HG03469 (cell line): ENCODE data around the gene TSC2.
"Not testable (repeated sequence)": the region's sequence is repeated elsewhere in the genome, so short reads cannot be mapped to it uniquely, and the experiment has no call there.

Experiments
- ATAC-seq: cut with Tn5 transposase; IDR thresholded peaks from one replicate; pipeline ENCODE4 v1.9.1; 2021; ENCODE audit warnings: mild to moderate bottlenecking, moderate library complexity, moderate number of reproducible peaks; ENCODE audit not compliant: unreplicated experiment

The TSC2 gene

DNA sequence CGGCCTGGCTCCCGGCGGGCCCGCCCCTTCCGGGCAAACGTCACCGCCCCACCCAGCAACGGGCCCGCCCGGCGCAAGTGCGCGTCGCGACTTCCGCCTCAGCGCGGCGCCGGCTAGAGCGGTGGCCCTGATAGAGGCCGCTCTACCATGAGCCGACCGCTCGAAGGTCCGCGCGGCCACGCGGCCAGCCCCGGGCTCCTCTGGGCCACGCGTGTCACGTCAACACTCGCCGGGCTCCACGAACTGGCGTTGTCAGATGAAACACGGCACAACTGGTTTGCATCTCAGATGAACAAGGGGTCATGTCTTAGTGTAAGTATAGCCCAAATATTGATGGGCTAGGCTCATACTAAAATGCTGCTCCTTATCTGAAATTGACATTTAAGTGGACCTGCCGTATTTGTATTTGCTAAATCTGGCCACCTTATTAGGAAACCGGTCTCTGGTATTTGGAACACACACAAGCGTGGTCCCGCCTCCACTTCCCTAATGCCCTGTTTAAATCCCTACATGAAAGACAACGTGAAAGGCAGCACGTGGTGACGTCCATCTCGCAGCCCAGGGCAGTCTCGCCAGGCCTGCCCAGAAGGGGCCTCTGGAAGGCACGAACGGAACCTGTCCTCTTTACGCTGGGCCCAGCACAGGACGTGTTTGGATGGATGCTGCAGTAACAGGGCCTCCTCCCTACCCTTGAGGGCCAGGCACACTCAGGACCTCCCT is 37.8 kb upstream of the TSC2 start, which contains the start of gene ZNF598:
TSS of gene ZNF598 (minus strand) at position 31 of the 720 bp plus-strand sequence.
- peak; percentile 39 for ATAC-seq

- ATAC-seq, result not testable (repeated sequence)
Measured at GRCh38 chr16:2011726-2012125, 36.1 kb upstream of the TSC2 start.

GRCh38 chr16:2013527-2013926 is 34.3 kb upstream of the TSC2 start:
- no peak for ATAC-seq

GRCh38 chr16:2015117-2015946 is 32.5 kb upstream of the TSC2 start:
- no peak for ATAC-seq

- no peak for ATAC-seq
Measured at GRCh38 chr16:2015947-2016208, 31.9 kb upstream of the TSC2 start.

- ATAC-seq, result no peak
Measured at GRCh38 chr16:2016407-2016922, 31.3 kb upstream of the TSC2 start.

DNA sequence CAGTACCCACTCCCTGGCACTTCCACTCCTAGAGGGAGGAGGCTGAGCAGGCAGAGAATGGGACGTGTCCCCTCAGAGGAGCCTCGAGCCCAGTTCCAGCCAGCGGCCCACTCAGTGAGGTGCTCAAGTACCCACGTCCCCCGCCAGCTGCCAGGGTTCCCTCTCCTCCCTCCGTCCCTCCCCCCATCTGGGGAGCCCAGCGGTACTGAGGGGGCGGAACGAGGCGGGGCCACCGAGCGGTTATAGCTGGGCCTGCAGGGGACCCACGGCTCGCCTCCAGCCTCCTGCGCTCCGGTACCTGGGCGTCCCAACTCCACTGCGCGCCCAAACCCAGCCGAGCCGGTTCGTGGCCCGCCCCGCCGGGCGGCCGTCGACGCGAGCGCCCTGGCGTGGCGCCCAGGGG is 28.3 kb upstream of the TSC2 start, which contains the start of gene NPW:
TSS of gene NPW (plus strand) at position 268 of the 403 bp plus-strand sequence.
- no peak for ATAC-seq

DNA sequence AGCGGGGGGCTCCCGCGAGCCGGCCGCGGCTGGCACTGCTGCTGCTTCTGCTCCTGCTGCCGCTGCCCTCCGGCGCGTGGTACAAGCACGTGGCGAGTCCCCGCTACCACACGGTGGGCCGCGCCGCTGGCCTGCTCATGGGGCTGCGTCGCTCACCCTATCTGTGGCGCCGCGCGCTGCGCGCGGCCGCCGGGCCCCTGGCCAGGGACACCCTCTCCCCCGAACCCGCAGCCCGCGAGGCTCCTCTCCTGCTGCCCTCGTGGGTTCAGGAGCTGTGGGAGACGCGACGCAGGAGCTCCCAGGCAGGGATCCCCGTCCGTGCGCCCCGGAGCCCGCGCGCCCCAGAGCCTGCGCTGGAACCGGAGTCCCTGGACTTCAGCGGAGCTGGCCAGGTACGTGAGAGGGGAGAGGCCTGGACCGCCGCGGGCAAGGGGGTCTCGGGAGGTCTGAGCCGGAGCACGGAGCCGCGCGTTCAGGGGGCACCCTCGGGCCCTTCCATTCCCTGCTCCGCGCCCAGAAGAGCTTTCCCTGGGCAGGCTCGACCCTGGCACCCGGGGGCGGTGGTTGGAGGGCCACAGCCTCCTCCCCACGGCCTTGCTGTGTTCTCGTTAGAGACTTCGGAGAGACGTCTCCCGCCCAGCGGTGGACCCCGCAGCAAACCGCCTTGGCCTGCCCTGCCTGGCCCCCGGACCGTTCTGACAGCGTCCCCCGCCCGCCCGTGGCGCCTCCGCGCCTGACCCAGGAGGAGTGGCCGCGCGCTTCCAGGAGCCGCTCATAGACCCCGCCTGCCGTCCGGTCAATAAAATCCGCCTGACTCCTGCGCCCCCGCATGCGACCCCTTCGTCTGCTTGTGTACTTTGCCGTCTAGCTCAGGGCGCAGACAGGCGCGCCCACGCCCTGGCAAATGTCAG is 27.6 kb upstream of the TSC2 start:
- no peak for ATAC-seq

DNA sequence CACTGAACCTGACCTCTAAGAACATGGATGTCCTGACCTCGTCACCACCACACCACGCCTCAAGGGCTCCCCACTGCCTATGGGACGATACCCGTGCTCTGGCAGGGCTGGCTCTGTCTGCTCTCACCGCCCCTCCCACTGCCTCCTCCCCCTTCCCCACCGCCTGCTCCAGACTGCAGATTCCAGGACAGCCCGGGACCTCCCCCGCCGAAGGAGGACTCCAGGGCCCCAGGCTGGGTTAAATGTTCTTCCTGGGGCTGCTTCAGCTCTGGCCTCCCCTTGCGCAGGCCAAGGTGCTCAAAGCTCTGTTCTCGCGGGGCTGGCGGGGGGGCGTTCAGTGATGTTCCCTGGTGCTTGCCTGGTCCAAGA is 25.1 kb upstream of the TSC2 start:
- no peak for ATAC-seq

DNA sequence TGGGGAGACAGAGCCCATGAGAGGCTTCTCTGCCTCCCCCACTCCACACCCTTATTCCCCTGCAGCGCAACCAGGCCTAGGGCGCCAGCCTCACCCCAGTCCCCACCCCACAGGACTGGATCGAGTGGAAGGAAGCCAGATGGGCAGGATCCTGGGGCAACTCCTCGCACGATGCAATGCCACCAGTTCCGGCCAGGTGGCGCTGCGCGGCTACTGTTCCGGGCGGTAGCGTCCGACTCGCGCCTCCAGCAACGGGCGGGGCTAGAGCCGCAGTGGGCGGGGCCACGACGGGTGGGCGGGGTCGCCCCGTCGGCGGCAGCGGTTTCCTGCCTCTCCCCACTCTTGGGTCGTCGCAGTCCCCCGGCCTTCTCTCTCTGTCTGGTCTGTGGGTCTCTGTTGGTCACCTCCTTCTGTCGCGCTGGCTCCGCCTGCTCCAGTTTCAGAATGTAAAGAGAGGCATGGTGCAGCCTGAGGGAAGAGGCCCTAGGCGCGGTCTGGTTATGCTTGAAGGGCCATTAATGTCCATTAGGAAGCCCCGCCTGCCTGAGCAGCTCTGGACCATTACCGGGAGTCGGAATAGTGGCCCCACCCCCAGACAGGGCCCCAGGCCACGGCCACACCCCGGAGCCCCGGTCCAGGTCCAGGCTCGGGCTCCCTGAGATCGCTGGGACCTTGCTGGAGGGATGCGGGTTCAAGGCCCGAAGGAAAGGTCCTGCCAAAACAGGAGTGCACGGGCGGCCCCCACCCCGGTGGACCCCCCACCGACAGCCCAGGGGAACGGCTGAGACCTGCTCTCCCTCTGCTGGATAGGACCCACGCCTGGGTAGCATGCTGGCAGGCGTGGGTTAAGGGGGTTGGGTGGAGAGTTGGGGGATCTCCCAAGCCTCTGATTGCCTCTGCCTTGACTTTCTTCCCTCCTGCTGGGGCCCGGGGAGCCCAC is 24.4 kb upstream of the TSC2 start:
- no peak for ATAC-seq

GRCh38 chr16:2024032-2024420 is 23.8 kb upstream of the TSC2 start:
- no peak for ATAC-seq

DNA sequence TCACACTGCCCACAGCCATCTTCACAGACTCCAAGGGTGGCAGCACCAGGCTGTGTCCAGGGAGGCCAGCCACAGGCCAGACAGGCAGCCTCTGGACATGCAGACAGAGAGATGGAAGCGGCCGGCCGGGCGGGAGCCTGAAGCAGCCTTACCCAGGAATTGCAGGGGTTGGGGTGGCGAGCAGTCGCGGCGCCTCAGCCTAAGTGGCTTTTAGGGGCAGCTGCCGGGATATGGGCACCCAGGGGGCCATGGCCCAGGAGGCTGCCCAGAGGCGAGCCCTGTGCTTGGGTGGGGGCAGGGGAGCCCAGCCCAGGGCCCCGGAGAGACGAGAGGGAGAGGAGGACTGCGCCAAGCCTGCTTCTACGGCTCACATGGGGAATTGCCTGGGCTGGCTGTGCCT is 22.5 kb upstream of the TSC2 start:
- ATAC-seq, result no peak

- no peak for ATAC-seq
Measured at GRCh38 chr16:2025878-2026460, 21.8 kb upstream of the TSC2 start.

- no peak for ATAC-seq
Measured at GRCh38 chr16:2026461-2027023, 21.2 kb upstream of the TSC2 start, which contains the start of gene NHERF2. Gene NHERF2 (plus strand): TSS chr16:2026902. CDS start chr16:2027006, 104 bp downstream.

DNA sequence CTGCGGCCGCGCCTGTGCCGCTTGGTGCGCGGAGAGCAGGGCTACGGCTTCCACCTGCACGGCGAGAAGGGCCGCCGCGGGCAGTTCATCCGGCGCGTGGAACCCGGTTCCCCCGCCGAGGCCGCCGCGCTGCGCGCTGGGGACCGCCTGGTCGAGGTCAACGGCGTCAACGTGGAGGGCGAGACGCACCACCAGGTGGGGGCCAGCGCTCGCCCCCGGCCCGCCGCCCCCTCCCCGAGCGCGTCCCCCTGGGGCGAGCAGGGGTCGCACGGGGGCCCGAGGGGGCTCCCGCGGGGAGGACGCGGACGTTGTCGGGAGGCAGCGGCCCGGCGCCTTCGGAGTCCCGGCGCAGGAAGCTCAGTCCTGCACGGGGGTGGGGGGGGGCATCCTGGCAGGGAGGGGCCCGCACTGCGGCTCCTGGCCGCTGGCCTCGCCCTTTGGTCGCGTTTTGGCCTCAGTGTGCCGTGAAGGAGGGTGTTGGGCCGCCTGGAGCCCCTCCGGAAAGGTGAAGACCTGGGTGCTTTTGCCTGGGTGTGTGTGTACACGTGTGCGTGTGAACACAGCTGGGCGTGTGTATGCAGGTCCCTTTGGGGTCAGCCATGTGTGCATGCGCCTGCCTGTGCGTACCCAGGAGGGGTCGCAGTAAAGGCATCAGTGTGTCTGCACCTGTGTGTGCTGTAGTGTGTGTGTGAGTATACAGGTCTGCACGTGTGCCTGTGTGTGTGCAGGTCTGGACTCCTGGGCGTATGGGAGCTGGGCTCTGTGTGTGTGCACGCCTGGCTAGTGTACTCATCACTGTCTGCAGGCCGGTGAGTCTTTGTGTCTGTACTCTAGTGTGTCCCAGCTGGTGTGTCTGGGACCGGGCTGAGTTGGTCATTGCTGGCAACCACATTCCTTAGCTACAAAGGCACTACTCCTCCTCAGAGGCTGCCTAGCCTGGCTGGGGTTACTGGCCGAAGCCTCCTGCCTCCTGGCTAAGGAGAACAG is 20.5 kb upstream of the TSC2 start:
- no peak for ATAC-seq

- no peak for ATAC-seq
Measured at GRCh38 chr16:2028146-2028545, 19.6 kb upstream of the TSC2 start.

GRCh38 chr16:2028620-2029220 is 19.1 kb upstream of the TSC2 start:
- no peak for ATAC-seq

DNA sequence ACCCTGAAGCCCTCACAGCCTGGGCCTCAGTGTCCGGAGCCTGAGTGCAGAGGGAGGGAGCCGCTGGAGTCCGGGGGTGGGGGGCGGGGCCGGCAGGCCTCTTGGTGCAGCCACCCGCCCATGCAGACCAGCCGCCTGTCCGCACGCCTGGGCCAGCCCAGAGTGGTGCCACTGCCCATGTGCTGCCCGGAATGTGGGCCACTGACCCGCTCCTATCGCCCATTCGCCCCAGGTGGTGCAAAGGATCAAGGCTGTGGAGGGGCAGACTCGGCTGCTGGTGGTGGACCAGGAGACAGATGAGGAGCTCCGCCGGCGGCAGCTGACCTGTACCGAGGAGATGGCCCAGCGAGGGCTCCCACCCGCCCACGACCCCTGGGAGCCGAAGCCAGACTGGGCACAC is 18.4 kb upstream of the TSC2 start:
- no peak for ATAC-seq
